Hepatocyte (in vitro differentiated cells): Measurements from ENCODE around the gene DYRK4.

Experiments
- CTCF ChIP-seq: fragments of 200-600 bp; sonication (generic); IDR thresholded peaks from 2 replicates; pipeline ENCODE4 v1.5.1; 2016; ENCODE audit warnings: antibody characterized with exemption, mild to moderate bottlenecking; ENCODE audit not compliant: poor library complexity
- EZH2 ChIP-seq: fragments of 200-600 bp; sonication (generic); IDR thresholded peaks from 2 replicates; pipeline ENCODE4 v1.6.1; 2016; ENCODE audit warnings: antibody characterized with exemption, mild to moderate bottlenecking, borderline replicate concordance

GRCh38 chr12:4630262-4630661, 68.3 kb downstream of the DYRK4 start:
- TF ChIP-seq CTCF (no peak), EZH2 (no peak)
